Type B pancreatic cell (in vitro differentiated cells): ENCODE data around the gene OR5A2. TPM values are rescaled to one million over a fixed set of nuclear protein-coding genes. Genes with fewer than 3 reads are reported as not detected.

Experiments
- DNase-seq: peaks from one replicate; pipeline ENCODE4 v3.0.0; 2021; ENCODE audit warnings: mixed read lengths; ENCODE audit not compliant: unreplicated experiment; ENCODE audit errors: extremely low spot score
- H3K27ac Mint-ChIP-seq: 2 replicates; pipeline ENCODE4 v1.8.0; 2021; ENCODE audit warnings: mild to moderate bottlenecking, mixed read lengths
- H3K27me3 Mint-ChIP-seq: 2 replicates; pipeline ENCODE4 v1.8.0; 2021; ENCODE audit warnings: mixed read lengths
- H3K36me3 Mint-ChIP-seq: 2 replicates; pipeline ENCODE4 v1.8.0; 2021; ENCODE audit warnings: mixed read lengths
- H3K4me1 Mint-ChIP-seq: one replicate; pipeline ENCODE4 v1.8.0; 2021; ENCODE audit warnings: mixed read lengths; ENCODE audit not compliant: unreplicated experiment
- H3K4me3 Mint-ChIP-seq: 2 replicates; pipeline ENCODE4 v1.8.0; 2021; ENCODE audit warnings: mild to moderate bottlenecking, mixed read lengths
- H3K9me3 Mint-ChIP-seq: 2 replicates; pipeline ENCODE4 v1.8.0; 2021; ENCODE audit warnings: mixed read lengths
- CTCF ChIP-seq: fragments of 200-600 bp; sonication (generic); conservative IDR thresholded peaks from 2 replicates; pipeline ENCODE4 v1.5.0; 2021; ENCODE audit warnings: antibody characterized with exemption, mild to moderate bottlenecking
- total RNA-seq: library from RNA; stranded (reverse); gene quantifications from 2 replicates; pipeline ENCODE4 v1.2.1, GENCODE V29; 2021; ENCODE audit warnings: low replicate concordance

Gene OR5A2
- total RNA-seq, 1 donor from 2014 or later = not detected

GRCh38 chr11:59427068-59427382 lies 812 bp upstream of the OR5A2 start:
- Mint-ChIP-seq H3K27me3 (peaks cover 1% of the 10 kb centered on the region), H3K4me1 (peaks cover 18% of the 10 kb centered on the region), H3K27ac (no peak overlapping the region), H3K9me3 (no peaks in the 10 kb centered on the region), H3K4me3 (no peak overlapping the region), H3K36me3 (no peaks in the 10 kb centered on the region)
- TF ChIP-seq CTCF = no peak
- no peak for DNase-seq

- Mint-ChIP-seq H3K27me3 (no peaks in the 10 kb centered on the region), H3K36me3 (no peaks in the 10 kb centered on the region), H3K4me3 (no peak overlapping the region), H3K27ac (no peak overlapping the region), H3K9me3 (no peaks in the 10 kb centered on the region), H3K4me1 (peaks cover 18% of the 10 kb centered on the region)
- no peak for DNase-seq
- no peak for TF ChIP-seq CTCF
Measured at GRCh38 chr11:59425131-59425530, 1.1 kb downstream of the OR5A2 start.

DNA sequence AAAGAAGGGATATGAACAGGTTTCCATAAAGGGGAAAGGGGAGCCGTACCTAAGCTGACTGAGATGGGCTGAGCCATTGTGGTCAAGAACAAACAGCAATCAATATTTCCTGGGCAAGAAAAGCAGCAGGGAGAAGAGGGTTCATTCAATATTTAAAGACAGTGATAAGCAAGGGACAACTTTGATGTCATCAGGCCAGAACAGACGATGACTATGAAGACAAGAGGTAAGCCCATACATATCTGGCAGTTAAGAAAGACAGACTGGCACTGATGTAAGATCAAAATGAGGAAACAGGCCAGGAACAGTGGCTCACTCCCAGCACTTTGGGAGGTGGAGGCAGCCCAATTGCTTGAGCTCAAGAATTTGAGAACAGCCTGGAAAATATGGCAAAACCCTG lies 2.4 kb downstream of the OR5A2 start:
- Mint-ChIP-seq H3K27me3 (no peaks in the 10 kb centered on the region), H3K27ac (no peak overlapping the region), H3K36me3 (no peaks in the 10 kb centered on the region), H3K4me3 (no peak overlapping the region), H3K9me3 (no peaks in the 10 kb centered on the region), H3K4me1 (peaks cover 18% of the 10 kb centered on the region)
- TF ChIP-seq CTCF = no peak
- no peak for DNase-seq

DNA sequence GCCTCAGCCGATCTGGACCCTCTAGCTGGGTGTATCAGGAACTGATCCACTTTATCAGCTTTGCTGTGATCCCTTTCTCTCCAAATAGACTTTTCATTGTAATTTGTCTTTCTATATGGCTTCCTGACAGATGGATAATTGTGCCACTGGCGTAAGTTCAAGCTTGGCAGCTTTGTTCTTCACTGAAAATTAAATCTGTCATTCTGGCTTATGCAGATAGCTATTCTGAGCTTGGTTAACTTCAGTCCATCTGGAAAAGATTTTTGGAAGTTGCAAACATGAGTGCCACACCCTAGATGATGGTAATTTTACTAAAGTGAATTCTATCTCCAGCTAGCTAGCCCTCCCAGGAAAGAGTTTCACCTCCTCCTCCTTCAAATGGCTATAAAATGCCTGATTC lies 8.1 kb downstream of the OR5A2 start:
- H3K27me3 Mint-ChIP-seq = no peaks in the 10 kb centered on the region
- H3K36me3 Mint-ChIP-seq = no peaks in the 10 kb centered on the region
- H3K4me1 Mint-ChIP-seq = no peaks in the 10 kb centered on the region
- H3K4me3 Mint-ChIP-seq = no peak overlapping the region
- no peak overlapping the region for H3K27ac Mint-ChIP-seq
- DNase-seq = no peak
- H3K9me3 Mint-ChIP-seq = no peaks in the 10 kb centered on the region
- no peak for TF ChIP-seq CTCF

DNA sequence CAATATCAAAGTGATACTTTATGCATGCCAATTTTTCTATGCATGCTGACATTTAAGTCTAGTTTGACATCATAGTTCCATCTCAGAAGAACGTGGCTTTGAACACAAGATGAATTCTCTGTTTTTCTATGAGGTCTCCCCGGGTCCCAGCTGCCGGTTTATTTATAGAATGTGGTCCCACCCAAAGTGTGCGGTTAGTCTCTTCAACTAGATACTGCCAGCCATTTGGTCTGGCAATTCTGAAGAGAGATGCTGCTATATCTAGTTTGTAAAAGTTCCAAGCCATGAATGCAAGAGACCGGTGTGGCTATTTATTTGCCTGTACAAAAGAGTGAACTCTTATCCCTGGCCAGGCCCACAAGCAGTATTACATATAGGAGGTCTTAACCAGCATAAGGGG lies 9.2 kb downstream of the OR5A2 start:
- Mint-ChIP-seq H3K4me3 (no peak overlapping the region), H3K27ac (no peak overlapping the region), H3K27me3 (no peaks in the 10 kb centered on the region), H3K9me3 (no peaks in the 10 kb centered on the region), H3K36me3 (no peaks in the 10 kb centered on the region), H3K4me1 (no peaks in the 10 kb centered on the region)
- DNase-seq = no peak
- no peak for TF ChIP-seq CTCF

GRCh38 chr11:59416613-59417012 lies 9.6 kb downstream of the OR5A2 start:
- H3K4me1 Mint-ChIP-seq = no peaks in the 10 kb centered on the region
- H3K27me3 Mint-ChIP-seq = no peaks in the 10 kb centered on the region
- no peak for DNase-seq
- no peaks in the 10 kb centered on the region for H3K9me3 Mint-ChIP-seq
- H3K4me3 Mint-ChIP-seq = no peak overlapping the region
- no peak for TF ChIP-seq CTCF
- H3K36me3 Mint-ChIP-seq = no peaks in the 10 kb centered on the region
- H3K27ac Mint-ChIP-seq = no peak overlapping the region
